ENCODE results near the gene FYB2.

- TF ChIP-seq CTCF (IDR thresholded peaks at IDR 0.05; ENCODE audit: insufficient read depth, low read depth, low read length) (no peak), EZH2 (IDR thresholded peaks at IDR 0.05; ENCODE audit: insufficient read depth, low read length) (no peak)
These were observed 49.6 kb upstream of the FYB2 start for GRCh38 chr1:56868761-56869160.
